ENCODE data around the gene DGKB.

The DGKB gene

GRCh38 chr7:14858866-14859265, 43.7 kb downstream of the DGKB start:
- no peak for DNase-seq

GRCh38 chr7:14858410-14858809, 44.1 kb downstream of the DGKB start:
- no peak for DNase-seq

- no peak for DNase-seq
These were observed 47.3 kb downstream of the DGKB start for GRCh38 chr7:14855033-14855794.

- DNase-seq, result no peak
These were observed 48.1 kb downstream of the DGKB start for GRCh38 chr7:14854471-14854870.

- DNase-seq, result no peak
These were observed 50.9 kb downstream of the DGKB start for GRCh38 chr7:14851610-14852009.

- DNase-seq, result no peak
These were observed 52.5 kb downstream of the DGKB start for GRCh38 chr7:14850039-14850438.

GRCh38 chr7:14846405-14846804, 56.1 kb downstream of the DGKB start:
- DNase-seq, result no peak

GRCh38 chr7:14843755-14844154, 58.8 kb downstream of the DGKB start:
- DNase-seq, result no peak

GRCh38 chr7:14842523-14842922, 60.0 kb downstream of the DGKB start:
- no peak for DNase-seq

GRCh38 chr7:14841869-14842268, 60.7 kb downstream of the DGKB start:
- no peak for DNase-seq

- DNase-seq, result no peak
These were observed 61.5 kb downstream of the DGKB start for GRCh38 chr7:14841086-14841485.

- no peak for DNase-seq
These were observed 63.2 kb downstream of the DGKB start for GRCh38 chr7:14839307-14839706.

- DNase-seq, result no peak
These were observed 65.3 kb downstream of the DGKB start for GRCh38 chr7:14837216-14837615.

- DNase-seq, result no peak
These were observed 65.9 kb downstream of the DGKB start for GRCh38 chr7:14836571-14837189.

GRCh38 chr7:14836006-14836405, 66.5 kb downstream of the DGKB start:
- DNase-seq, result no peak

- DNase-seq, result no peak
These were observed 67.2 kb downstream of the DGKB start for GRCh38 chr7:14835384-14835783.

- no peak for DNase-seq
These were observed 67.7 kb downstream of the DGKB start for GRCh38 chr7:14834883-14835282.

- no peak for DNase-seq
These were observed 68.1 kb downstream of the DGKB start for GRCh38 chr7:14834456-14834855.

- no peak for DNase-seq
These were observed 68.8 kb downstream of the DGKB start for GRCh38 chr7:14833707-14834106.

- no peak for DNase-seq
These were observed 74.5 kb downstream of the DGKB start for GRCh38 chr7:14828053-14828452.

- DNase-seq, result no peak
These were observed 76.1 kb downstream of the DGKB start for GRCh38 chr7:14826426-14826825.

GRCh38 chr7:14825912-14826311, 76.6 kb downstream of the DGKB start:
- DNase-seq, result no peak

GRCh38 chr7:14822481-14822854, 80.1 kb downstream of the DGKB start:
- DNase-seq, result no peak

- no peak for DNase-seq
These were observed 80.6 kb downstream of the DGKB start for GRCh38 chr7:14821757-14822480.

All from stimulated activated CD4-positive, alpha-beta T cell treated with anti-CD3 and anti-CD28 coated beads, Interleukin-1b, Interleukin-23, amount 100 ng/mL, for 48 hours (primary cell).